OCI-LY1 (cell line): ENCODE data around the gene TNS4.

Source experiments
- H2AFZ ChIP-seq: fragments of 200-600 bp; sonication (generic), shearing (Covaris generic); 2 replicates; pipeline ENCODE4 v1.6.0; 2014; ENCODE audit warnings: antibody characterized with exemption, mild to moderate bottlenecking, low read length
- H3F3A ChIP-seq: fragments of 200-600 bp; sonication (generic), shearing (Covaris generic); 2 replicates; pipeline ENCODE4 v1.6.0; 2014; ENCODE audit warnings: mild to moderate bottlenecking, antibody characterized with exemption, low read length, moderate library complexity; ENCODE audit not compliant: insufficient read depth
- H3K27ac ChIP-seq: fragments of 200-600 bp; sonication (generic); 2 replicates; pipeline ENCODE4 v1.5.1; 2014; ENCODE audit warnings: low read length, mixed run types, mild to moderate bottlenecking, low read depth; ENCODE audit not compliant: poor library complexity, severe bottlenecking
- H3K27me3 ChIP-seq: fragments of 200-600 bp; sonication (generic); 2 replicates; pipeline ENCODE4 v1.6.0; 2014; ENCODE audit warnings: antibody characterized with exemption, mild to moderate bottlenecking, low read length, moderate library complexity; ENCODE audit not compliant: insufficient read depth
- H3K36me3 ChIP-seq: fragments of 200-600 bp; sonication (generic); 2 replicates; pipeline ENCODE4 v1.6.1; 2014; ENCODE audit warnings: mild to moderate bottlenecking, antibody characterized with exemption, low read length, moderate library complexity, mixed read lengths; ENCODE audit not compliant: insufficient read depth
- H3K4me1 ChIP-seq: fragments of 200-600 bp; sonication (generic); 2 replicates; pipeline ENCODE4 v1.5.1; 2014; ENCODE audit warnings: mild to moderate bottlenecking, low read length, moderate library complexity; ENCODE audit not compliant: insufficient read depth, severe bottlenecking
- H3K4me2 ChIP-seq: fragments of 200-600 bp; sonication (generic), shearing (Covaris generic); 2 replicates; pipeline ENCODE4 v1.6.1; 2014; ENCODE audit warnings: low read length
- H3K4me3 ChIP-seq: fragments of 200-600 bp; sonication (generic); 2 replicates; pipeline ENCODE4 v1.5.1; 2014; ENCODE audit warnings: low read length, low read depth, mild to moderate bottlenecking, mixed read lengths; ENCODE audit not compliant: poor library complexity, severe bottlenecking
- H3K79me2 ChIP-seq: fragments of 200-600 bp; shearing (Covaris generic); 2 replicates; pipeline ENCODE4 v1.6.1; 2016; ENCODE audit warnings: mixed run types, low read length, mixed read lengths; ENCODE audit not compliant: insufficient read depth
- H3K9ac ChIP-seq: fragments of 200-600 bp; sonication (generic), shearing (Covaris generic); 2 replicates; pipeline ENCODE4 v1.6.1; 2014; ENCODE audit warnings: mild to moderate bottlenecking, low read length, mixed read lengths
- H3K9me2 ChIP-seq: fragments of 200-600 bp; sonication (generic), shearing (Covaris generic); 2 replicates; pipeline ENCODE4 v1.6.1; 2014; ENCODE audit warnings: low read depth, mild to moderate bottlenecking, low read length, mixed read lengths
- H3K9me3 ChIP-seq: fragments of 200-600 bp; shearing (Covaris generic); 2 replicates; pipeline ENCODE4 v1.6.1; 2014; ENCODE audit warnings: low read length, mixed read lengths
- H4K20me1 ChIP-seq: fragments of 200-600 bp; sonication (generic), shearing (Covaris generic); 2 replicates; pipeline ENCODE4 v1.6.0; 2016; ENCODE audit warnings: mild to moderate bottlenecking, low read length; ENCODE audit not compliant: insufficient read depth
- CTCF ChIP-seq: fragments of 200-600 bp; sonication (generic), shearing (Covaris generic); IDR thresholded peaks from 2 replicates; pipeline ENCODE4 v1.5.1; 2017; ENCODE audit warnings: mild to moderate bottlenecking, antibody characterized with exemption, low read length, moderate library complexity, mixed read lengths
- EZH2 ChIP-seq: fragments of 200-600 bp; sonication (generic), shearing (Covaris generic); IDR thresholded peaks from 2 replicates; pipeline ENCODE4 v1.8.0; 2017; ENCODE audit warnings: borderline replicate concordance, mixed run types, mild to moderate bottlenecking, antibody characterized with exemption, low read length, moderate library complexity, mixed read lengths

The TNS4 gene

GRCh38 chr17:40522961-40523310 is 21.5 kb upstream of the TNS4 start:
- peaks cover 12% of the 10 kb centered on the region for H3K9me3 ChIP-seq
- no peaks in the 10 kb centered on the region for H3K79me2 ChIP-seq
- H3K4me3 ChIP-seq: no peak overlapping the region
- TF ChIP-seq CTCF (no peak), EZH2 (no peak)
- H3F3A ChIP-seq: no peaks in the 10 kb centered on the region
- H3K27ac ChIP-seq: no peak overlapping the region
- H3K9ac ChIP-seq: no peak overlapping the region
- no peaks in the 10 kb centered on the region; the same call in 1 of the 2 replicates for H3K27me3 ChIP-seq
- no peaks in the 10 kb centered on the region for H3K4me1 ChIP-seq
- no peaks in the 10 kb centered on the region for H4K20me1 ChIP-seq
- H3K36me3 ChIP-seq: no peaks in the 10 kb centered on the region; the same call in 1 of the 2 replicates
- H3K4me2 ChIP-seq: no peak overlapping the region
- no peaks in the 10 kb centered on the region for H3K9me2 ChIP-seq
- no peak overlapping the region for H2AFZ ChIP-seq

- Histone ChIP-seq H3K27me3 (no peaks in the 10 kb centered on the region; the same call in 1 of the 2 replicates), H3F3A (no peaks in the 10 kb centered on the region), H4K20me1 (no peaks in the 10 kb centered on the region), H3K9me3 (peaks cover 12% of the 10 kb centered on the region), H3K4me3 (no peak overlapping the region), H3K36me3 (no peaks in the 10 kb centered on the region; the same call in 1 of the 2 replicates), H3K27ac (no peak overlapping the region), H3K79me2 (no peaks in the 10 kb centered on the region), H3K4me2 (no peak overlapping the region), H3K9me2 (no peaks in the 10 kb centered on the region), H3K4me1 (no peaks in the 10 kb centered on the region), H2AFZ (no peak overlapping the region), H3K9ac (no peak overlapping the region)
- no peak for TF ChIP-seq EZH2
- no peak for TF ChIP-seq CTCF
These were observed 21.0 kb upstream of the TNS4 start for GRCh38 chr17:40522250-40522960.

- Histone ChIP-seq H2AFZ (no peak overlapping the region), H3K9ac (no peak overlapping the region)
These were observed 19.6 kb upstream of the TNS4 start for GRCh38 chr17:40520991-40521453.

More at GRCh38 chr17:40520991-40521453, 19.6 kb upstream of the TNS4 start:
- Histone ChIP-seq H4K20me1 (no peaks in the 10 kb centered on the region), H3K27ac (no peak overlapping the region), H3K9me2 (no peaks in the 10 kb centered on the region), H3K4me3 (no peak overlapping the region), H3K27me3 (no peaks in the 10 kb centered on the region; the same call in 1 of the 2 replicates), H3K79me2 (no peaks in the 10 kb centered on the region), H3K4me1 (peaks cover 13% of the 10 kb centered on the region), H3F3A (no peaks in the 10 kb centered on the region), H3K9me3 (peaks cover 11% of the 10 kb centered on the region), H3K4me2 (no peak overlapping the region), H3K36me3 (no peaks in the 10 kb centered on the region; the same call in 1 of the 2 replicates)
- TF ChIP-seq CTCF: no peak
- no peak for TF ChIP-seq EZH2
